DMS53 treated with DMSO at 0.1 percent for 48 hours (cell line): Measurements from ENCODE around the gene CEP57.
"Not testable (repeated sequence)": the region's sequence is repeated elsewhere in the genome, so short reads cannot be mapped to it uniquely, and the experiment has no call there.

Experiments used
- DNase-seq: peaks from one replicate; lab custom pipeline; 2025; ENCODE audit not compliant: unreplicated experiment; lab: John Stamatoyannopoulos, UW

Gene CEP57

DNA sequence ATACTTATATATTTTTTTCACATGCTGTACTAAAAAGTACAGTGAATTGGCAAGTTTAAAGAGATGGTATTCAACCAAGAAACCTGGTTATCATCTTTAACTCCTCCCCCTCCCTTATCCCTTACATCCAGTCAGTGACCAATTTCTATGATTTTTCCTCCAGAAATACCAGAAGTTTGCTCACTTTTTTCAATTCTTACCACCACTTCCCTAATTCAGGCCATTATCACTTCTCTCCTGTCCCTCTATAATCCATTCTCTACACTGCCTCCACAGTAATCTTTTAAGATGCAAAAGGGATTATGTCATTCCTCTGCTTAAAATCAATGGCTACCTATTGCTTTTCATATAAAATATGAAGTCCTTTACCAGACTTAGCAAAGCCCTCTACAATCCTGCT is 62.8 kb downstream of the CEP57 start:
- no peak for DNase-seq

DNA sequence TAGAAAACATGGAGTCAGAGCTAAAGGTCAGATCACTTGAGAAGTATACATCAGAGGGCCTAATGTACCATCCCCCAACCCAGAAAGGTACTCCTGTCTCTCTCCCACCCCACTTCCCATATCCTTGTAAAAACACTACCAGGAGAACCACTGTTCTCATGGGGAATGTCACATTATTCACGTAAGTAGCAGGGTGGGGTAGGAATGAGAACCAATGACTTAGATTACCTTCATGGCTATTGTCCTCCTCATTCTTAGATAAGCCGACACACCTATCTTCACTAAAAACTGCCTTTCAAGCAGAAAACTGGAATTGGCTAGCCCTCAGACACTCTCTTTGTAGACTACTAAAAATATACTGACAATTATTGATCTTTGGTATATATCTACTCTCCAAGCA is 63.6 kb downstream of the CEP57 start:
- DNase-seq = no peak

GRCh38 chr11:95854362-95854761 is 64.1 kb downstream of the CEP57 start:
- not testable (repeated sequence) for DNase-seq

- DNase-seq = not testable (repeated sequence)
These were observed 69.7 kb downstream of the CEP57 start for GRCh38 chr11:95860024-95860423.

GRCh38 chr11:95863486-95864140 is 73.3 kb downstream of the CEP57 start:
- no peak for DNase-seq

DNA sequence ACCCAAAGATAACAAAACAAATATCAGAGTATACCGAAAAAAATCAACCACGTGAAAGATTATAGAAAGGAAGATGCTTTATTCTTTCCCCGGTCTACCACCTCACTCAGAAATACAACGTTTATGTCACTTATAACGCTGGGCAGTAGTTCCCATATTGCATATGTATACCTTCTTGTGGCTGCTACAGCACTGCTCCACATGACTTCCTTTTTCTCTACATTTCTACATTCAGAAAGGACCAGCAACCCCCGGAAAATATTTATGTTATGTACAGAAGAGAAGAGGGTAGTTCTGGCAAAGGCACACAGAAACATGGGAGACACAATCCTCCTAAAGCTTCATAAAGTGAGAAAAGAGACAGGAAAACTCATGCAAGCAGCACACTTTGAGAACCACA is 76.8 kb downstream of the CEP57 start:
- DNase-seq = no peak

DNA sequence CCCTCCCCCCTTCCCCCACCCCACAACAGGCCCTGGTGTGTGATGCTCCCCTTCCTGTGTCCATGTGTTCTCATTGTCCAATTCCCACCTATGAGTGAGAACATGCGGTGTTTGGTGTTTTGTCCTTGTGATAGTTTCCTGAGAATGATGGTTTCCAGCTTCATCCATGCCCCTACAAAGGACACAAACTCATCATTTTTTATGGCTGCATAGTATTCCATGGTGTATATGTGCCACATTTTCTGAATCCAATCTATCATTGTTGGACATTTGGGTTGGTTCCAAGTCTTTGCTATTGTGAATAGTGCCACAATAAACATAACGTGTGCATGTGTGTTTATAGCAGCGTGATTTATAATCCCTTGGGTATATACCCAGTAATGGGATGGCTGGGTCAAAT is 80.6 kb downstream of the CEP57 start:
- not testable (repeated sequence) for DNase-seq

GRCh38 chr11:95877291-95877690 is 87.0 kb downstream of the CEP57 start:
- DNase-seq = no peak
